Activated gamma-delta T cell treated with anti-CD3 and anti-CD28 coated beads, Interleukin-2, amount 50 U/mL, for 16 hours (primary cell): ENCODE results near the gene LYST.
"Not testable (repeated sequence)": the region's sequence is repeated elsewhere in the genome, so short reads cannot be mapped to it uniquely, and the experiment has no call there.

Source experiments
- DNase-seq: peaks from one replicate; pipeline ENCODE4 v3.0.0-alpha.2; 2020; ENCODE audit warnings: low read depth

The LYST gene

GRCh38 chr1:235818632-235819136, 48.0 kb downstream of the LYST start:
- DNase-seq = no peak

GRCh38 chr1:235817101-235817728, 49.5 kb downstream of the LYST start:
- no peak for DNase-seq

- no peak for DNase-seq
Observed at GRCh38 chr1:235809688-235810397, 56.9 kb downstream of the LYST start.

- DNase-seq = no peak
Observed at GRCh38 chr1:235808223-235808622, 58.5 kb downstream of the LYST start.

GRCh38 chr1:235806123-235806522, 60.6 kb downstream of the LYST start:
- DNase-seq = no peak

GRCh38 chr1:235802573-235803346, 63.9 kb downstream of the LYST start:
- DNase-seq = no peak

- DNase-seq = no peak
Observed at GRCh38 chr1:235799264-235799663, 67.4 kb downstream of the LYST start.

- DNase-seq = no peak
Observed at GRCh38 chr1:235791532-235792060, 75.1 kb downstream of the LYST start.

GRCh38 chr1:235790123-235790522, 76.6 kb downstream of the LYST start:
- DNase-seq = no peak

- not testable (repeated sequence) for DNase-seq
Observed at GRCh38 chr1:235786227-235786898, 80.3 kb downstream of the LYST start.

GRCh38 chr1:235784950-235785349, 81.8 kb downstream of the LYST start:
- no peak for DNase-seq

- DNase-seq = no peak
Observed at GRCh38 chr1:235783148-235783776, 83.4 kb downstream of the LYST start.

GRCh38 chr1:235782601-235783000, 84.1 kb downstream of the LYST start:
- DNase-seq = no peak

- DNase-seq = no peak
Observed at GRCh38 chr1:235781807-235782206, 84.9 kb downstream of the LYST start.

GRCh38 chr1:235779770-235780169, 86.9 kb downstream of the LYST start:
- DNase-seq = no peak

- DNase-seq = no peak
Observed at GRCh38 chr1:235776396-235776795, 90.3 kb downstream of the LYST start.

GRCh38 chr1:235775246-235775860, 91.4 kb downstream of the LYST start:
- DNase-seq = no peak

- DNase-seq = no peak
Observed at GRCh38 chr1:235767795-235768194, 98.9 kb downstream of the LYST start.

- DNase-seq = no peak
Observed at GRCh38 chr1:235766794-235767285, 99.9 kb downstream of the LYST start.

- no peak for DNase-seq
Observed at GRCh38 chr1:235763962-235764361, 102.7 kb downstream of the LYST start.

- no peak for DNase-seq
Observed at GRCh38 chr1:235759336-235759735, 107.4 kb downstream of the LYST start.
